HepG2 (cell line): ENCODE results near the gene GABARAPL2. TPM values are rescaled to one million over a fixed set of nuclear protein-coding genes. Genes with fewer than 3 reads are reported as not detected.
A peak's percentile ranks its signal among the peaks of the same experiment; 100 is the strongest.

Source experiments
- BRCA1 ChIP-seq: sonication (generic); formaldehyde crosslinking; IDR thresholded peaks from 2 replicates; pipeline ENCODE4 v1.4.0; 2020; ENCODE audit warnings: missing genetic modification reagents
- ESRRA ChIP-seq: sonication (generic); formaldehyde crosslinking; IDR thresholded peaks from 2 replicates; pipeline ENCODE4 v1.5.1; 2020; ENCODE audit warnings: mild to moderate bottlenecking, low read depth, missing genetic modification reagents
- FOXO1 ChIP-seq: sonication (generic); formaldehyde crosslinking; IDR thresholded peaks from 2 replicates; pipeline ENCODE4 v1.4.0; 2020; ENCODE audit warnings: missing genetic modification reagents
- GATAD1 ChIP-seq: IDR thresholded peaks from 2 replicates; pipeline ENCODE4 v1.6.1; 2016; ENCODE audit warnings: missing genetic modification reagents, missing compliant biosample characterization
- HNRNPK ChIP-seq: fragments of 200-400 bp; formaldehyde crosslinking; IDR thresholded peaks from 2 replicates; pipeline ENCODE4 v1.6.1; 2018; ENCODE audit warnings: low read length, low read depth, moderate library complexity, mild to moderate bottlenecking; ENCODE audit not compliant: poor library complexity, severe bottlenecking
- KLF12 ChIP-seq: sonication (generic); formaldehyde crosslinking; IDR thresholded peaks from 2 replicates; pipeline ENCODE4 v1.4.0; 2020; ENCODE audit warnings: missing genetic modification reagents, borderline replicate concordance
- MAFF ChIP-seq: IDR thresholded peaks from 2 replicates; pipeline ENCODE4 v1.6.1; 2011; ENCODE audit warnings: low read depth, low read length, improper control_type of control experiment
- RBM39 ChIP-seq: fragments of 200-400 bp; formaldehyde crosslinking; IDR thresholded peaks from one replicate; pipeline ENCODE4 v1.6.1; 2018; ENCODE audit warnings: antibody characterized with exemption, mild to moderate bottlenecking, low read depth, low read length; ENCODE audit not compliant: poor library complexity, severe bottlenecking
- SOX6 ChIP-seq, 2 experiments: fragments of 450-650 bp in 1 of 2; sonication (generic) in 1 of 2; formaldehyde crosslinking in 1 of 2; IDR thresholded peaks; 2 replicates each; pipeline versions ENCODE4 v1.4.0 to v1.6.1; 2017 to 2020; ENCODE audit warnings: antibody characterized with exemption in 1 of 2, mild to moderate bottlenecking in 1 of 2, missing genetic modification reagents in 1 of 2
- SRY ChIP-seq: sonication (generic); formaldehyde crosslinking; IDR thresholded peaks from 2 replicates; pipeline ENCODE4 v1.8.0; 2022; ENCODE audit warnings: mild to moderate bottlenecking, missing genetic modification reagents
- U2AF1 ChIP-seq: fragments of 200-400 bp; formaldehyde crosslinking; optimal IDR thresholded peaks from 2 replicates; pipeline ENCODE3; 2017; ENCODE audit warnings: mild to moderate bottlenecking, low read depth, low read length
- ZNF367 ChIP-seq: sonication (generic); formaldehyde crosslinking; IDR thresholded peaks from 2 replicates; pipeline ENCODE4 v1.4.0; 2020; ENCODE audit warnings: missing genetic modification reagents, borderline replicate concordance
- ZNF530 ChIP-seq: sonication (generic); formaldehyde crosslinking; IDR thresholded peaks from 2 replicates; pipeline ENCODE4 v1.5.0; 2020; ENCODE audit warnings: low read depth, mild to moderate bottlenecking, missing genetic modification reagents
- polyA plus RNA-seq, 8 experiments: library from polyadenylated mRNA; depleted of rRNA in 3 of 8; stranded (reverse) in 7 of 8; unstranded in 1 of 8; fragments of >200 nt; fragmentation: Illumina TruSeq in 4 of 8; extraction: Trizol in 4 of 8; gene quantifications; 2 replicates each; pipeline versions ENCODE4 v1.2.1 to v1.2.3, GENCODE V29; 2011 to 2016; ENCODE audit warnings: low read depth in 4 of 8, missing spikeins in 1 of 8, mixed read lengths in 1 of 8; ENCODE audit not compliant: insufficient read depth in 1 of 8
- total RNA-seq, 5 experiments: library from RNA; depleted of rRNA; stranded (reverse); fragments of >200 nt; fragmentation: Illumina TruSeq; extraction: Trizol; gene quantifications; 2 replicates each; pipeline ENCODE4 v1.2.3, GENCODE V29; 2016; ENCODE audit warnings: low read depth in 1 of 5
- TF ChIP-seq, protein P1 (sequence below): sonication (generic); formaldehyde crosslinking; IDR thresholded peaks from 2 replicates; pipeline ENCODE4 v1.4.0; 2020; ENCODE audit warnings: mild to moderate bottlenecking, missing genetic modification reagents, borderline replicate concordance
- TF ChIP-seq, protein P2 (sequence below): sonication (generic); formaldehyde crosslinking; IDR thresholded peaks from 2 replicates; pipeline ENCODE4 v1.5.0; 2020; ENCODE audit warnings: mild to moderate bottlenecking, missing genetic modification reagents
- TF ChIP-seq, protein P3 (sequence below): sonication (generic); formaldehyde crosslinking; IDR thresholded peaks from 2 replicates; pipeline ENCODE4 v1.8.0; 2022; ENCODE audit warnings: mild to moderate bottlenecking, missing genetic modification reagents, moderate library complexity
- TF ChIP-seq, protein P4 (sequence below): sonication (generic); formaldehyde crosslinking; IDR thresholded peaks from 2 replicates; pipeline ENCODE4 v1.5.0; 2020; ENCODE audit warnings: mild to moderate bottlenecking, missing genetic modification reagents, borderline replicate concordance

The GABARAPL2 gene
- total and polyA plus RNA-seq, 2 of the 13 experiments (the other 11 are each of a cell fraction or from before 2014, with no cell fraction given) = 76.4 to 83.0 TPM

DNA sequence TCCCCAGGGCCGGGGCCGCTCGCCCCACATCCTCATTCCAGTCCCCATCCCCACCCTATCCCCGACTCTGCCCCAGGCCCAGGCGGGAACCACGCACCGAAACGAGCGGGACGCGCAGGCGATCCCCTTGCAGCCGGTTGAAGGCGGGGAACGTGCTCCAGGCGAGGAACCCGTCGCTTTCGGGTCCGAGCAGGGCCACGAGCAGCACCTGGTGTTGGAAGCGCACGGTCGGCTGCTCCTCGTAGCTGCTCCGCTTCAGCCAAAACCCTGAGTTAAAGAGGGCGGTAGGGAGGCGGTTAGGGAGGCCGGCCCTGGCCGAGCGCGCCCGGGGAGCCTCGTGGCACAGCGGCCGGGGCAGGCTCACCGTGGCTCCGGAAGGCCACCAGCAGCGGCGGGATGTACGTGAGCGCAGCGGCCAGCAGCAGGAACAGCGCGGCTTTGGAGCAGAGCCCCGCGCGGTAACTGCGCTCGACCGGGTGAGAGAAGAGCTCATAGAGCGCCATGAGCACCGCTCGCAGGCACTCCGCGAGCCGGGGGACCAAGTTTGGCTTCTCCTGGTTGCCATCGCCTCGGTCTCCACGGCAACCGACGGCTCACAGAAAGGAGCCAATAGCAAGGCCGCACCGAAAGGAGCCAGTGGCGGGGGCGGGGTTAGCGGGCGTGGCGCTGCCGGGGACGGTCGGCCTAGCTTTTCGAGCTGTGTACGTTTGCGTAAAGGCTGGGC is 10.3 kb upstream of the GABARAPL2 start, which contains the start of gene TMEM231 (continued):
- TF ChIP-seq SRY = peak; percentile 76; the same call in 1 of the 2 replicates
- no peak for TF ChIP-seq RBM39
- TF ChIP-seq SOX6 (IDR thresholded peaks at IDR 0.05) = no peak
- TF ChIP-seq SOX6 (CRISPR knock-in tag; IDR thresholded peaks at IDR 0.05) = peak; percentile 19
- TF ChIP-seq ZNF530 (CRISPR knock-in tag) = peak; percentile 57; the same call in 1 of the 2 replicates
- TF ChIP-seq HNRNPK = peak; percentile 85
- TF ChIP-seq FOXO1 (CRISPR knock-in tag) = no peak
- peak; percentile 37; the same call in 1 of the 2 replicates for TF ChIP-seq ESRRA (CRISPR knock-in tag)
- TF ChIP-seq, protein P1, sequence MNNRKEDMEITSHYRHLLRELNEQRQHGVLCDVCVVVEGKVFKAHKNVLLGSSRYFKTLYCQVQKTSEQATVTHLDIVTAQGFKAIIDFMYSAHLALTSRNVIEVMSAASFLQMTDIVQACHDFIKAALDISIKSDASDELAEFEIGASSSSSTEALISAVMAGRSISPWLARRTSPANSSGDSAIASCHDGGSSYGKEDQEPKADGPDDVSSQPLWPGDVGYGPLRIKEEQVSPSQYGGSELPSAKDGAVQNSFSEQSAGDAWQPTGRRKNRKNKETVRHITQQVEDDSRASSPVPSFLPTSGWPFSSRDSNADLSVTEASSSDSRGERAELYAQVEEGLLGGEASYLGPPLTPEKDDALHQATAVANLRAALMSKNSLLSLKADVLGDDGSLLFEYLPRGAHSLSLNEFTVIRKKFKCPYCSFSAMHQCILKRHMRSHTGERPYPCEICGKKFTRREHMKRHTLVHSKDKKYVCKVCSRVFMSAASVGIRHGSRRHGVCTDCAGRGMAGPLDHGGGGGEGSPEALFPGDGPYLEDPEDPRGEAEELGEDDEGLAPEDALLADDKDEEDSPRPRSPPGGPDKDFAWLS (CRISPR knock-in tag) = no peak
- TF ChIP-seq KLF12 = 0 out of 2 replicates have a peak, but pooled peaks have one; percentile 30
- TF ChIP-seq GATAD1 = no peak; the same call in none of the 2 replicates
- TF ChIP-seq ZNF367 = no peak
- TF ChIP-seq, protein P2, sequence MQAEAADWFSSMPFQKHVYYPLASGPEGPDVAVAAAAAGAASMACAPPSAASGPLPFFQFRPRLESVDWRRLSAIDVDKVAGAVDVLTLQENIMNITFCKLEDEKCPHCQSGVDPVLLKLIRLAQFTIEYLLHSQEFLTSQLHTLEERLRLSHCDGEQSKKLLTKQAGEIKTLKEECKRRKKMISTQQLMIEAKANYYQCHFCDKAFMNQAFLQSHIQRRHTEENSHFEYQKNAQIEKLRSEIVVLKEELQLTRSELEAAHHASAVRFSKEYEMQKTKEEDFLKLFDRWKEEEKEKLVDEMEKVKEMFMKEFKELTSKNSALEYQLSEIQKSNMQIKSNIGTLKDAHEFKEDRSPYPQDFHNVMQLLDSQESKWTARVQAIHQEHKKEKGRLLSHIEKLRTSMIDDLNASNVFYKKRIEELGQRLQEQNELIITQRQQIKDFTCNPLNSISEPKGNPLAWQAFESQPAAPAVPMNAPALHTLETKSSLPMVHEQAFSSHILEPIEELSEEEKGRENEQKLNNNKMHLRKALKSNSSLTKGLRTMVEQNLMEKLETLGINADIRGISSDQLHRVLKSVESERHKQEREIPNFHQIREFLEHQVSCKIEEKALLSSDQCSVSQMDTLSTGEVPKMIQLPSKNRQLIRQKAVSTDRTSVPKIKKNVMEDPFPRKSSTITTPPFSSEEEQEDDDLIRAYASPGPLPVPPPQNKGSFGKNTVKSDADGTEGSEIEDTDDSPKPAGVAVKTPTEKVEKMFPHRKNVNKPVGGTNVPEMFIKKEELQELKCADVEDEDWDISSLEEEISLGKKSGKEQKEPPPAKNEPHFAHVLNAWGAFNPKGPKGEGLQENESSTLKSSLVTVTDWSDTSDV (CRISPR knock-in tag) = peak; percentile 79; the same call in 1 of the 2 replicates
- TF ChIP-seq, protein P3, sequence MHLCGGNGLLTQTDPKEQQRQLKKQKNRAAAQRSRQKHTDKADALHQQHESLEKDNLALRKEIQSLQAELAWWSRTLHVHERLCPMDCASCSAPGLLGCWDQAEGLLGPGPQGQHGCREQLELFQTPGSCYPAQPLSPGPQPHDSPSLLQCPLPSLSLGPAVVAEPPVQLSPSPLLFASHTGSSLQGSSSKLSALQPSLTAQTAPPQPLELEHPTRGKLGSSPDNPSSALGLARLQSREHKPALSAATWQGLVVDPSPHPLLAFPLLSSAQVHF (CRISPR knock-in tag) = 0 out of 2 replicates have a peak, but pooled peaks have one; percentile 29
- TF ChIP-seq, protein P4, sequence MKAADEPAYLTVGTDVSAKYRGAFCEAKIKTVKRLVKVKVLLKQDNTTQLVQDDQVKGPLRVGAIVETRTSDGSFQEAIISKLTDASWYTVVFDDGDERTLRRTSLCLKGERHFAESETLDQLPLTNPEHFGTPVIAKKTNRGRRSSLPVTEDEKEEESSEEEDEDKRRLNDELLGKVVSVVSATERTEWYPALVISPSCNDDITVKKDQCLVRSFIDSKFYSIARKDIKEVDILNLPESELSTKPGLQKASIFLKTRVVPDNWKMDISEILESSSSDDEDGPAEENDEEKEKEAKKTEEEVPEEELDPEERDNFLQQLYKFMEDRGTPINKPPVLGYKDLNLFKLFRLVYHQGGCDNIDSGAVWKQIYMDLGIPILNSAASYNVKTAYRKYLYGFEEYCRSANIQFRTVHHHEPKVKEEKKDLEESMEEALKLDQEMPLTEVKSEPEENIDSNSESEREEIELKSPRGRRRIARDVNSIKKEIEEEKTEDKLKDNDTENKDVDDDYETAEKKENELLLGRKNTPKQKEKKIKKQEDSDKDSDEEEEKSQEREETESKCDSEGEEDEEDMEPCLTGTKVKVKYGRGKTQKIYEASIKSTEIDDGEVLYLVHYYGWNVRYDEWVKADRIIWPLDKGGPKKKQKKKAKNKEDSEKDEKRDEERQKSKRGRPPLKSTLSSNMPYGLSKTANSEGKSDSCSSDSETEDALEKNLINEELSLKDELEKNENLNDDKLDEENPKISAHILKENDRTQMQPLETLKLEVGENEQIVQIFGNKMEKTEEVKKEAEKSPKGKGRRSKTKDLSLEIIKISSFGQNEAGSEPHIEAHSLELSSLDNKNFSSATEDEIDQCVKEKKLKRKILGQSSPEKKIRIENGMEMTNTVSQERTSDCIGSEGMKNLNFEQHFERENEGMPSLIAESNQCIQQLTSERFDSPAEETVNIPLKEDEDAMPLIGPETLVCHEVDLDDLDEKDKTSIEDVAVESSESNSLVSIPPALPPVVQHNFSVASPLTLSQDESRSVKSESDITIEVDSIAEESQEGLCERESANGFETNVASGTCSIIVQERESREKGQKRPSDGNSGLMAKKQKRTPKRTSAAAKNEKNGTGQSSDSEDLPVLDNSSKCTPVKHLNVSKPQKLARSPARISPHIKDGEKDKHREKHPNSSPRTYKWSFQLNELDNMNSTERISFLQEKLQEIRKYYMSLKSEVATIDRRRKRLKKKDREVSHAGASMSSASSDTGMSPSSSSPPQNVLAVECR (CRISPR knock-in tag) = peak; percentile 98
- TF ChIP-seq MAFF = no peak
- peak; percentile 37 for TF ChIP-seq U2AF1
- no peak for TF ChIP-seq BRCA1 (CRISPR knock-in tag)
